GM23248 (cell line): ENCODE data around the gene GM2A. TPM values are rescaled to one million over a fixed set of nuclear protein-coding genes. Genes with fewer than 3 reads are reported as not detected.

Source experiments
- DNase-seq: peaks from one replicate; pipeline ENCODE4 v3.0.0-alpha.2; 2015
- H2AFZ ChIP-seq: fragments of 200-600 bp; sonication (generic); 2 replicates; pipeline ENCODE4 v1.6.1; 2016; ENCODE audit warnings: antibody characterized with exemption
- H3F3A ChIP-seq: fragments of 200-600 bp; sonication (generic); 2 replicates; pipeline ENCODE4 v1.6.1; 2016; ENCODE audit warnings: mild to moderate bottlenecking, antibody characterized with exemption, mixed run types; ENCODE audit not compliant: insufficient read depth
- H3K27ac ChIP-seq: fragments of 200-600 bp; sonication (generic); 2 replicates; pipeline ENCODE4 v1.5.1; 2016; ENCODE audit warnings: mild to moderate bottlenecking
- H3K27me3 ChIP-seq: fragments of 200-600 bp; sonication (generic); replicated peaks from 2 replicates; pipeline ENCODE4 v1.6.1; 2016; ENCODE audit warnings: mild to moderate bottlenecking; ENCODE audit not compliant: insufficient read depth
- H3K36me3 ChIP-seq: fragments of 200-600 bp; sonication (generic); 2 replicates; pipeline ENCODE4 v1.6.1; 2016; ENCODE audit warnings: low read depth, mild to moderate bottlenecking
- H3K4me1 ChIP-seq: fragments of 200-600 bp; sonication (generic); 2 replicates; pipeline ENCODE4 v1.6.1; 2016; ENCODE audit warnings: mild to moderate bottlenecking; ENCODE audit not compliant: insufficient read depth
- H3K4me2 ChIP-seq: fragments of 200-600 bp; sonication (generic); one replicate; pipeline ENCODE4 v1.6.1; 2016; ENCODE audit warnings: mild to moderate bottlenecking; ENCODE audit not compliant: unreplicated experiment
- H3K4me3 ChIP-seq: fragments of 200-600 bp; sonication (generic); 2 replicates; pipeline ENCODE4 v1.5.1; 2016; ENCODE audit warnings: mild to moderate bottlenecking
- H3K79me2 ChIP-seq: fragments of 200-600 bp; sonication (generic); 2 replicates; pipeline ENCODE4 v1.6.1; 2016; ENCODE audit warnings: mild to moderate bottlenecking; ENCODE audit not compliant: insufficient read depth
- H3K9ac ChIP-seq: fragments of 200-600 bp; sonication (generic); 2 replicates; pipeline ENCODE4 v1.6.1; 2016; ENCODE audit warnings: mild to moderate bottlenecking
- H3K9me2 ChIP-seq: fragments of 200-600 bp; sonication (generic); 2 replicates; pipeline ENCODE4 v1.6.1; 2016; ENCODE audit warnings: mixed run types, mild to moderate bottlenecking, moderate library complexity; ENCODE audit not compliant: insufficient read depth
- H3K9me3 ChIP-seq: fragments of 200-600 bp; sonication (generic); one replicate; pipeline ENCODE4 v1.6.1; 2017; ENCODE audit warnings: low read depth
- H4K20me1 ChIP-seq: fragments of 200-600 bp; sonication (generic); 2 replicates; pipeline ENCODE4 v1.6.0; 2016; ENCODE audit not compliant: insufficient read depth
- EZH2 ChIP-seq: fragments of 200-600 bp; sonication (generic); IDR thresholded peaks from 2 replicates; pipeline ENCODE4 v1.6.1; 2018; ENCODE audit warnings: antibody characterized with exemption, mild to moderate bottlenecking; ENCODE audit not compliant: insufficient read depth, poor library complexity, severe bottlenecking
- EZH2phosphoT487 ChIP-seq: fragments of 200-600 bp; sonication (generic); IDR thresholded peaks from 2 replicates; pipeline ENCODE4 v1.6.1; 2018; ENCODE audit warnings: antibody characterized with exemption, moderate library complexity, mild to moderate bottlenecking, low read depth; ENCODE audit not compliant: insufficient read depth
- WGBS, 2 experiments: methylation state at CpG; one replicate each; pipeline ENCODE4 v1.1.6; 2015 to 2017; ENCODE audit warnings: low lambda C conversion rate in 2 of 2, low coverage in 1 of 2; ENCODE audit errors: missing lambda C conversion rate in 2 of 2; 5-methylcytosine and 5-hydroxymethylcytosine counted together
- in situ Hi-C: fragments of 300-500 bp; cut with MboI; formaldehyde crosslinking; loops from 2 replicates; pipeline ENCODE4 v1.15.0; 2020
- polyA plus RNA-seq: library from polyadenylated mRNA; unstranded; fragments of >200 nt; fragmentation: Nextera tagmentation; extraction: Ambion mirVana; gene quantifications from 2 replicates; pipeline ENCODE4 v1.2.1, GENCODE V29; 2016
- total RNA-seq: library from RNA; depleted of rRNA; stranded (reverse); fragments of >200 nt; shearing (Covaris generic); gene quantifications from 2 replicates; pipeline ENCODE4 v1.2.3, GENCODE V29; 2014

GM2A gene
- total and polyA plus RNA-seq, 2 experiments from 2014 or later: 11.2 to 23.5 TPM

GRCh38 chr5:151295791-151296477 is 42.9 kb downstream of the GM2A start:
- Histone ChIP-seq H3K36me3 (no peaks in the 10 kb centered on the region), H3F3A (no peaks in the 10 kb centered on the region), H3K79me2 (no peaks in the 10 kb centered on the region), H3K27me3 (no peaks in the 10 kb centered on the region; the same call in 1 of the 2 replicates), H3K4me2 (no peak overlapping the region), H2AFZ (no peak overlapping the region), H3K27ac (no peak overlapping the region), H3K9me2 (no peaks in the 10 kb centered on the region), H3K9me3 (no peaks in the 10 kb centered on the region), H3K4me1 (no peaks in the 10 kb centered on the region), H3K9ac (no peak overlapping the region), H3K4me3 (no peak overlapping the region), H4K20me1 (no peaks in the 10 kb centered on the region)
- TF ChIP-seq EZH2 (no peak), EZH2phosphoT487 (no peak)
- DNase-seq: no peak
- in situ Hi-C loops: no loop called here
- 7 to 10% methylated on average over 7 of the region's 7 CpGs for WGBS, 2 experiments

DNA sequence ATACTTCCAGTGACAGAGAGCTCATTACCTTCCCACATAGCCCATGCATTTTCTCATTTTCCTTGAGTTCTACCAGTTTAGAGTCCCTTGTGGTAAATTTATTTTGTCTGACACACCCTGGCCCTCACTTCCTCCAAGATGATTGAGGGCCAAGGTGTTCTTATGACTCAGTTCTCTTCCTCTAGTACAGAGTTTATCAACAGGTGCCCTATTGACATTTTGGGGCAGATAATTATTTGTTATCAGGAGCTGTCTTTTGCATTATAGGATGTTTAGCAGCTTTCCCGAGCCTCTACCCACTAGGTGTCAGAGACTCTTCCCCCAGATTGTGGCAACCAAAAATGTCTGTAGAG is 43.5 kb downstream of the GM2A start:
- no peak overlapping the region for H3K27ac ChIP-seq
- H4K20me1 ChIP-seq: no peaks in the 10 kb centered on the region
- no peaks in the 10 kb centered on the region for H3K9me2 ChIP-seq
- H3K4me3 ChIP-seq: no peak overlapping the region
- WGBS, 2 experiments: 55 to 72% methylated on average over 1 of the region's 1 CpG
- no peaks in the 10 kb centered on the region for H3K9me3 ChIP-seq
- H3K27me3 ChIP-seq: no peaks in the 10 kb centered on the region; the same call in 1 of the 2 replicates
- H3K36me3 ChIP-seq: no peaks in the 10 kb centered on the region
- H3F3A ChIP-seq: no peaks in the 10 kb centered on the region
- H2AFZ ChIP-seq: no peak overlapping the region
- no peaks in the 10 kb centered on the region for H3K4me1 ChIP-seq
- in situ Hi-C loops: no loop called here
- TF ChIP-seq EZH2: no peak
- no peak for TF ChIP-seq EZH2phosphoT487
- no peak overlapping the region for H3K9ac ChIP-seq
- no peaks in the 10 kb centered on the region for H3K79me2 ChIP-seq
- DNase-seq: no peak
- no peak overlapping the region for H3K4me2 ChIP-seq

DNA sequence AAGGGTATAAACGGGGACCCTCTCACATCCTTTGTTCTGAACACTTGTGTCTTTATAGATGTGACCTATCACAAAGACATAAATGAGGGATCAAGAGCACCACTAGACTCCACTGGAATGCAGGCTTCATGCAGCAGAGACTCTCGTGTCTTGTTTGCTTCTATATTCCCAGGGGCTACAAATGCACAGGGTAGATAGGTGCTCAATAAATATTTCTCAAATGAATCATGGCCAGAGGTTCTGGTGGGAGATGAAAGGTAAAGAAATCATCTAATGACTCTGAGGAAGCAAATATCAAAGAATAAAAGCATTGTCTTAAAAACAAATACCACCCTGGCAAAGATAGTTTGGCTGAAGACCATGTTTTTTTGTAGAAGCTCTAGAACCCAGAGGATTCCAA is 44.0 kb downstream of the GM2A start:
- no peaks in the 10 kb centered on the region for H4K20me1 ChIP-seq
- H3K9me3 ChIP-seq: no peaks in the 10 kb centered on the region
- H3K4me1 ChIP-seq: no peaks in the 10 kb centered on the region
- no peak overlapping the region for H3K4me3 ChIP-seq
- H3K36me3 ChIP-seq: no peaks in the 10 kb centered on the region
- in situ Hi-C loops: no loop called here
- no peak overlapping the region for H2AFZ ChIP-seq
- TF ChIP-seq EZH2 (no peak), EZH2phosphoT487 (no peak)
- no peaks in the 10 kb centered on the region; the same call in 1 of the 2 replicates for H3K27me3 ChIP-seq
- no peak for DNase-seq
- no peak overlapping the region for H3K27ac ChIP-seq
- H3F3A ChIP-seq: no peaks in the 10 kb centered on the region
- H3K9ac ChIP-seq: no peak overlapping the region
- no peak overlapping the region for H3K4me2 ChIP-seq
- no peaks in the 10 kb centered on the region for H3K9me2 ChIP-seq
- no peaks in the 10 kb centered on the region for H3K79me2 ChIP-seq
- 30% methylated on average over 2 of the region's 2 CpGs for WGBS, 2 experiments

DNA sequence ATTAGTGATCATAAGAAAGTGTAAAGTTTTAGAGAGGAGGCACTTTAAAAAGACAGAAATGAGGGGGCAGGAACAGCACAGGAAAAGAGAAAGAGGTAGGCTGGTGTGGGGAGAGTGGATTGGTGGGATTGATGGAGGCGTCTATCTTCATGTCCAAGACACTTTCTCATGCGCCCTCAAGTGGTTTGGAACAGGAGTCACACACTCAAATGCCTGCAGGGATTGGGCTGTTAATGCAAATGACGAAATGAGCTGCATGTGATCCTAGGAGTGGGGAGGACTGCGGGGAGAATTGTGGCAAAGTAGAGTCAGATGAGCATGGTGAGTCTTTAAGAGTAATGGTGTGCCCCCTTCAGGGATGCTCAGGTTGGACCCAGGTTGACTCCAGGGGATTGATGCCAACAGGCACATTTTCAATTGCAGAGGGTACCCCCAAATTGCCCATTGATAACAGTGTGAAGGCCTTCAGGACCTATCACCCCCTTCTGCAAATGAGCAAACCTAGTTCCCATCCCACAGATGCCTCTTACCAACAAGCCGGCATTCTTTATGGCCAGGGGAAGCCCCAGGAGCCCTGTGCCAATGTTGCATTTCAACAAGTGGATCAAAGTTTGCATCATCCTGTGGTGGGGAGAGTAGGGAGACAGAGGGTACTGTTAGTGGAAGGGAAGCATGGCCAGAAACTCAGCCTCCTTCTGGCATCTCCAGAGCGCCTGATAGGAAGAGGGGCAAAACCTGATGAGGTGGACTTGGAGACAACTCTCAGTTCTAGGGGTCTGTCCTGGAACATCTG is 45.3 kb downstream of the GM2A start:
- no peak overlapping the region for H3K9ac ChIP-seq
- H3K9me2 ChIP-seq: no peaks in the 10 kb centered on the region
- no peak overlapping the region for H2AFZ ChIP-seq
- no peak overlapping the region for H3K27ac ChIP-seq
- 20 to 28% methylated on average over 6 of the region's 6 CpGs for WGBS, 2 experiments
- H3K9me3 ChIP-seq: no peaks in the 10 kb centered on the region
- no peaks in the 10 kb centered on the region for H3K36me3 ChIP-seq
- no peak overlapping the region for H3K4me2 ChIP-seq
- in situ Hi-C loops: no loop called here
- no peak overlapping the region for H3K4me3 ChIP-seq
- no peaks in the 10 kb centered on the region for H3F3A ChIP-seq
- H3K79me2 ChIP-seq: no peaks in the 10 kb centered on the region
- no peaks in the 10 kb centered on the region; the same call in 1 of the 2 replicates for H3K27me3 ChIP-seq
- H3K4me1 ChIP-seq: no peaks in the 10 kb centered on the region
- peak; percentile 84 for DNase-seq
- TF ChIP-seq EZH2phosphoT487 (no peak), EZH2 (no peak)
- no peaks in the 10 kb centered on the region for H4K20me1 ChIP-seq
